Chondrocyte (in vitro differentiated cells): ENCODE measurements around the gene ARHGAP22. TPM values are rescaled to one million over a fixed set of nuclear protein-coding genes. Genes with fewer than 3 reads are reported as not detected.

Source experiments
- DNase-seq: peaks from one replicate; pipeline ENCODE4 v3.0.0; 2021; ENCODE audit warnings: mixed read lengths, low spot score
- H3K27ac Mint-ChIP-seq: one replicate; pipeline ENCODE4 v1.8.0; 2021; ENCODE audit warnings: mild to moderate bottlenecking, moderate library complexity, mixed read lengths; ENCODE audit not compliant: unreplicated experiment
- H3K27me3 Mint-ChIP-seq: 2 replicates; pipeline ENCODE4 v1.8.0; 2021; ENCODE audit warnings: low read depth, mixed read lengths
- H3K36me3 Mint-ChIP-seq: 2 replicates; pipeline ENCODE4 v1.8.0; 2021; ENCODE audit warnings: low read depth, mixed read lengths
- H3K4me1 Mint-ChIP-seq: 2 replicates; pipeline ENCODE4 v1.8.0; 2021; ENCODE audit warnings: low read depth, mild to moderate bottlenecking, mixed read lengths
- H3K4me3 Mint-ChIP-seq: one replicate; pipeline ENCODE4 v1.8.0; 2021; ENCODE audit warnings: mild to moderate bottlenecking, moderate library complexity, mixed read lengths; ENCODE audit not compliant: unreplicated experiment
- H3K9me3 Mint-ChIP-seq: 2 replicates; pipeline ENCODE4 v1.8.0; 2021; ENCODE audit warnings: low read depth, mixed read lengths
- CTCF ChIP-seq: fragments of 200-600 bp; sonication (generic); IDR thresholded peaks from 2 replicates; pipeline ENCODE4 v1.5.0; 2021; ENCODE audit warnings: antibody characterized with exemption, mild to moderate bottlenecking, moderate library complexity
- total RNA-seq: library from RNA; stranded (reverse); gene quantifications from 3 replicates; pipeline ENCODE4 v1.2.1, GENCODE V29; 2021

ARHGAP22 gene
- total RNA-seq, 1 donor from 2014 or later, result 8.8 TPM

- TF ChIP-seq CTCF, result no peak
Measured at GRCh38 chr10:48514255-48514654, 90.6 kb downstream of the ARHGAP22 start.

GRCh38 chr10:48512861-48513260 is 92.0 kb downstream of the ARHGAP22 start:
- Mint-ChIP-seq H3K27me3 (no peaks in the 10 kb centered on the region), H3K9me3 (peaks cover 23% of the 10 kb centered on the region), H3K36me3 (peaks cover 2% of the 10 kb centered on the region), H3K4me3 (no peak overlapping the region), H3K4me1 (peaks cover 3% of the 10 kb centered on the region), H3K27ac (no peak overlapping the region)
- no peak for DNase-seq
- TF ChIP-seq CTCF, result no peak

More at GRCh38 chr10:48514255-48514654, 90.6 kb downstream of the ARHGAP22 start:
- Mint-ChIP-seq H3K4me1 (peaks cover 6% of the 10 kb centered on the region), H3K9me3 (peaks cover 23% of the 10 kb centered on the region), H3K27me3 (no peaks in the 10 kb centered on the region), H3K36me3 (peaks cover 2% of the 10 kb centered on the region), H3K4me3 (no peak overlapping the region), H3K27ac (no peak overlapping the region)
- DNase-seq, result no peak

- Mint-ChIP-seq H3K4me1 (peaks cover 8% of the 10 kb centered on the region), H3K9me3 (peaks cover 20% of the 10 kb centered on the region), H3K4me3 (no peak overlapping the region), H3K27ac (no peak overlapping the region), H3K36me3 (peaks cover 2% of the 10 kb centered on the region), H3K27me3 (no peaks in the 10 kb centered on the region)
- DNase-seq, result no peak
- TF ChIP-seq CTCF, result no peak
Measured at GRCh38 chr10:48511875-48512231, 93.0 kb downstream of the ARHGAP22 start.

GRCh38 chr10:48511066-48511874 is 93.6 kb downstream of the ARHGAP22 start:
- H3K36me3 Mint-ChIP-seq, result peaks cover 2% of the 10 kb centered on the region
- no peak for TF ChIP-seq CTCF
- H3K27me3 Mint-ChIP-seq, result no peaks in the 10 kb centered on the region
- peaks cover 8% of the 10 kb centered on the region for H3K4me1 Mint-ChIP-seq
- peaks cover 19% of the 10 kb centered on the region for H3K9me3 Mint-ChIP-seq
- no peak overlapping the region for H3K27ac Mint-ChIP-seq
- no peak overlapping the region for H3K4me3 Mint-ChIP-seq
- no peak for DNase-seq

GRCh38 chr10:48509974-48510692 is 94.7 kb downstream of the ARHGAP22 start:
- TF ChIP-seq CTCF, result peak; percentile 74
- DNase-seq, result no peak
- peaks cover 8% of the 10 kb centered on the region for H3K4me1 Mint-ChIP-seq

More at GRCh38 chr10:48509974-48510692, 94.7 kb downstream of the ARHGAP22 start:
- Mint-ChIP-seq H3K4me3 (no peak overlapping the region), H3K27me3 (no peaks in the 10 kb centered on the region), H3K9me3 (peaks cover 16% of the 10 kb centered on the region), H3K36me3 (peaks cover 2% of the 10 kb centered on the region), H3K27ac (no peak overlapping the region)
